ENCODE results near the gene GGT7.
A peak's percentile ranks its signal among the peaks of the same experiment; 100 is the strongest.
"Not testable (repeated sequence)": the region's sequence is repeated elsewhere in the genome, so short reads cannot be mapped to it uniquely, and the experiment has no call there.

The GGT7 gene

DNA sequence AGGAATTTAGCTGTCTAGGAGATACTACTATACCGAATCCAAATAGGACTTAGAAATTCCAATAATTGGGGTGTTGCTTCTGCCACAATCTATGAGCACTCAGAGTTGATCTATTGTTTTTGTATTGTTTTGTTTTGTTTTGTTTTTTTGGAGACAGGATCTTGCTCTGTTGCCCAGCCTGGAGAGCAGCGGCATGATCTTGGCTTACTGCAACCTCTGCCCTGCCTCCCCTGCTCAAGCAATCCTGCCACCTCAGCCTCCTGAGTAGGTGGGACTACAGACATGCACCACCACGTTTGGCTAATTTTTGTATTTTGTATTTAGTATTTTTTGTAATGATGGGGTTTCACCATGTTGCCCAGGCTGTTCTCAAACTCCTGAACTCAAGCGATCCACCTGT lies 11.2 kb upstream of the GGT7 start:
- TF ChIP-seq, protein P1, sequence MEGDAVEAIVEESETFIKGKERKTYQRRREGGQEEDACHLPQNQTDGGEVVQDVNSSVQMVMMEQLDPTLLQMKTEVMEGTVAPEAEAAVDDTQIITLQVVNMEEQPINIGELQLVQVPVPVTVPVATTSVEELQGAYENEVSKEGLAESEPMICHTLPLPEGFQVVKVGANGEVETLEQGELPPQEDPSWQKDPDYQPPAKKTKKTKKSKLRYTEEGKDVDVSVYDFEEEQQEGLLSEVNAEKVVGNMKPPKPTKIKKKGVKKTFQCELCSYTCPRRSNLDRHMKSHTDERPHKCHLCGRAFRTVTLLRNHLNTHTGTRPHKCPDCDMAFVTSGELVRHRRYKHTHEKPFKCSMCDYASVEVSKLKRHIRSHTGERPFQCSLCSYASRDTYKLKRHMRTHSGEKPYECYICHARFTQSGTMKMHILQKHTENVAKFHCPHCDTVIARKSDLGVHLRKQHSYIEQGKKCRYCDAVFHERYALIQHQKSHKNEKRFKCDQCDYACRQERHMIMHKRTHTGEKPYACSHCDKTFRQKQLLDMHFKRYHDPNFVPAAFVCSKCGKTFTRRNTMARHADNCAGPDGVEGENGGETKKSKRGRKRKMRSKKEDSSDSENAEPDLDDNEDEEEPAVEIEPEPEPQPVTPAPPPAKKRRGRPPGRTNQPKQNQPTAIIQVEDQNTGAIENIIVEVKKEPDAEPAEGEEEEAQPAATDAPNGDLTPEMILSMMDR (IDR thresholded peaks at IDR 0.05; ENCODE audit: low read depth, low read length): no peak
- Histone ChIP-seq H3K27me3 (no peaks in the 10 kb centered on the region), H3K4me3 (ENCODE audit: low read depth, low read length) (no peak overlapping the region), H3K9me3 (no peaks in the 10 kb centered on the region), H3K36me3 (no peaks in the 10 kb centered on the region), H3K4me1 (no peaks in the 10 kb centered on the region; the same call in 1 of the 2 replicates)
- no peak for DNase-seq

DNA sequence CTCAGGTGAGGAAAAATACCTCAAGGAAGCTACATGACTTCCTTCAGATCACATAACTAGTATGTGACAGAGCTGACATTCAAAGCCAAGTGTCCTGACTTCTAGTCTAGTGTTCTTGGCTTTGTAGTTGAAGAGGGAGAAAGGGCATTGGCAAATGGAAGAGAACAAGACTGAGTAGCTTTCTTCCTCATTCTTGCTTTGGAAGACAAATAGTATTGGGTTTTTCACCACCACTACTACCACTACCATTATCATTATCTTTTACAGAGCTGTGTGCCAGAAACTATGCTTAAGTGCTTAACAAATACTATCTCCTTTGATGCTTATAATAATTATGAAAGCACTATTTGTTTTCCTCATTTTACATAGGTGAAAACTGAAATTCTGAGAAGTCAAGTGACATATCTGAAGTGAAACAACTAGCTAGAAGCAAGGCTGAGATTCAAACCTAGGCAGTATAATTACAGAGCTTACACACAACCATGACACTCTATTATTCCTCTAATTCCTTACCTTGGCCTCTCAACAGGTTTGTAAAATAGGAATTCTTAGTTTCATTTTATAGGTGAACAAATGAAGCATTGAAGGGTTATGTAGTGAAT lies 10.5 kb upstream of the GGT7 start:
- DNase-seq: no peak
- Histone ChIP-seq H3K36me3 (no peaks in the 10 kb centered on the region), H3K4me3 (ENCODE audit: low read depth, low read length) (no peak overlapping the region), H3K9me3 (no peaks in the 10 kb centered on the region), H3K4me1 (no peaks in the 10 kb centered on the region; the same call in 1 of the 2 replicates), H3K27me3 (no peaks in the 10 kb centered on the region)
- TF ChIP-seq, protein P1 (IDR thresholded peaks at IDR 0.05; ENCODE audit: low read depth, low read length): no peak

GRCh38 chr20:34881689-34882088 lies 9.0 kb upstream of the GGT7 start:
- no peak for DNase-seq
- H3K4me3 ChIP-seq (ENCODE audit: low read depth, low read length): no peak overlapping the region
- no peaks in the 10 kb centered on the region for H3K27me3 ChIP-seq
- TF ChIP-seq, protein P1 (IDR thresholded peaks at IDR 0.05; ENCODE audit: low read depth, low read length): no peak
- H3K4me1 ChIP-seq: no peaks in the 10 kb centered on the region; the same call in 1 of the 2 replicates
- H3K9me3 ChIP-seq: no peaks in the 10 kb centered on the region
- no peaks in the 10 kb centered on the region for H3K36me3 ChIP-seq

DNA sequence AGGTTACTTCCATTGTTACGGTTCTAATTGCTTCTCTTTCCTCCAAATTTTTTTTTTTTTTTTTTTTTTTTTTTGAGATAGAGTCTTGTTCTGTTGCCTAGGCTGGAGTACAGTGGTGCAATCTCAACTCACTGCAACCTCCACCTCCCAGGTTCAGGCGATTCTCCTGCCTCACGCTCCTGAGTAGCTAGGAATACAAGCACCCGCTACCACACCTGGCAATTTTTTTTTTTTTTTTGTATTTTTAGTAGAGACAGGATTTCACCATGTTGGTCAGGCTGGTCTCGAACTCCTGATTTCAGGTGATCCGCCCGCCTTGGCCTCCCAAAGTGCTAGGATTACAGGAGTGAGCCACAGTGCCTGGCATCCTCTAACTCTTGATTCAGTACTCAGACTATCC lies 8.3 kb upstream of the GGT7 start:
- DNase-seq: not testable (repeated sequence)

DNA sequence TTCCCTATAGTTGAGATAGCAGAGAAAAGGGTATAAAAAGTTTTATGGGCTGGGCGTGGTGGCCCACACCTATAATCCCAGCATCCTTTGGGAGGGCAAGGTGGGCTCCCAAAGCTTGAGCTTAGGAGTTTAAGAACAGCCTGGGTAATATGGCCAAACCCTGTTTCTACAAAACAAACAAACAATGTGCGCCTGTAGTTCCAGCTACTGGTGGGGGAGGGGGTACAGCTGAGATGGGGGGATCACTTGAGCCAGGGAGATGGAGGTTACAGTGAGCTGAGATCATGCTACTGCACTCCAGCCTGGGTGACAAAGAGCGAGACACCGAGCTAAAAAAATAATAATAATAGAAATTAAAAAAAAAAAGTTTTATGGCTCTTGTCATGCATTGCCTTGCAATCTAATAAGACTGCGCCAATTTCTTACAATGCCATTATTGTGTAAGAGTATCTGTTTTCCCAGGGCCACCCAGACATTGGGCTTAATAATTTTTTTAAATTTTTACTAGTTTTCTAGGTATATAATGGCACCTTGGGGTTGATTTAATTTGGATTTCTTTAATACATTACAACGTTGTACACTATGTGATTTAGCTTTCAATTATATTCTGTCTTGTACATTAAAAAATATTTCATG lies 7.7 kb upstream of the GGT7 start:
- TF ChIP-seq, protein P1 (IDR thresholded peaks at IDR 0.05; ENCODE audit: low read depth, low read length): no peak
- no peaks in the 10 kb centered on the region; the same call in 1 of the 2 replicates for H3K4me1 ChIP-seq
- H3K36me3 ChIP-seq: no peaks in the 10 kb centered on the region
- H3K9me3 ChIP-seq: no peaks in the 10 kb centered on the region
- no peaks in the 10 kb centered on the region for H3K27me3 ChIP-seq
- DNase-seq: no peak
- no peak overlapping the region for H3K4me3 ChIP-seq (ENCODE audit: low read depth, low read length)

More for the DNA sequence above, 8.3 kb upstream of the GGT7 start:
- not testable (repeated sequence) for H3K4me3 ChIP-seq (ENCODE audit: low read depth, low read length); H3K36me3 ChIP-seq; H3K4me1 ChIP-seq; H3K27me3 ChIP-seq; H3K9me3 ChIP-seq

DNA sequence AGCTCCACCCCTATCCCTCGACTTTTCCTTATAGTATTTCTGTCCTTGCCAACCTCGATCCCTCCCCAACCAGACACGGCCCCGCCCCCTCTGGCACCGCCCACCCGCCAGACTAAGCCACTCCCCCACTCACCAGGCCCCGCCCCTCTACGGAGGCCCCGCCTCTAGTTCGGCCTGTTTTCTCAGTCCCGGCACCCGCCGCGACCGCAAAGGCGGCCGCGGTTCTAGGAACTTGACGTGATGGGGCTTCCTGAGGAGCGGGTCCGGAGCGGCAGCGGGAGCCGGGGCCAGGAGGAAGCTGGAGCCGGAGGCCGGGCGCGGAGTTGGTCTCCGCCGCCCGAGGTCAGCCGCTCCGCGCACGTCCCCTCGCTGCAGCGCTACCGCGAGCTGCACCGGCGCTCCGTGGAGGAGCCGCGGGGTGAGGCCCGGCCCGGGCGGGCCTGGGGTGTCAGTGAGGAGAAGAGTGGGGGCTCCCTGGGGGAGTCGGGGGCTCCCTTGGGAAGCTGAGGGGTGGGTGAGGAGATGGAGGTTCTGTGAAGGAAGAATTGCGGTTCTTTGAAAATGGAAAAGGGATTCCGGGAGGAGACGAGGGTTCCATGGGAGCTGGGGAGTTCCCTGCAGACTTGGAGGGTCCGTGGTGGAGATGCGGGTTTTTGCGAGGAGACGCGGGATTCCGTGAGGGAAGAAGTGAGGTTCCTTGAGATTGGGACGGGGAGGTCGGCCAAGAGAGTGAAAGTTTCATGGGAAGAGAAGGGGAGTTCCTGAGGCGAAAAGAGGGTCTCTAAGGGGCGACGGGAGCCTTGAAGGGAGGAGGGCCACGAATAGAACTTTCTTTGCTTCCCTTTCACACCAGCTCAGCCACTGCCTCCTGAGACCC lies 4.0 kb upstream of the GGT7 start, which contains the start of gene ACSS2:
TSS of gene ACSS2 (plus strand) at position 207 of the 877 bp plus-strand sequence. CDS start at position 241, 34 bp downstream.
- peak within 1 kb of the TSS; percentile 77 for H3K4me3 ChIP-seq (ENCODE audit: low read depth, low read length)
- no peaks in the 10 kb centered on the region for H3K27me3 ChIP-seq
- no peaks in the 10 kb centered on the region for H3K36me3 ChIP-seq
- peak; percentile 100 for DNase-seq
- TF ChIP-seq, protein P1 (IDR thresholded peaks at IDR 0.05; ENCODE audit: low read depth, low read length): no peak
- H3K4me1 ChIP-seq: peaks cover 11% of the 10 kb centered on the region
- H3K9me3 ChIP-seq: no peaks in the 10 kb centered on the region
